GM12891 (cell line): ENCODE measurements around the gene HTRA3.

Experiments used
- POLR2A ChIP-seq: IDR thresholded peaks from 2 replicates; pipeline ENCODE4 v1.6.1; 2011; ENCODE audit warnings: low read depth, low read length, control low read depth
- TAF1 ChIP-seq: IDR thresholded peaks from 2 replicates; pipeline ENCODE4 v1.6.1; 2011; ENCODE audit warnings: low read depth, low read length, control low read depth

- TF ChIP-seq TAF1 (no peak), POLR2A (no peak)
These were observed 82.4 kb downstream of the HTRA3 start for GRCh38 chr4:8351931-8352367.
